ENCODE results near the gene KCNK17. TPM values are rescaled to one million over a fixed set of nuclear protein-coding genes. Genes with fewer than 3 reads are reported as not detected.
A peak's percentile ranks its signal among the peaks of the same experiment; 100 is the strongest.

Gene KCNK17
- total RNA-seq, 1 experiment from 2014 or later: 1.2 TPM

GRCh38 chr6:39263303-39264037 is 50.7 kb downstream of the KCNK17 start:
- Histone ChIP-seq H3K27ac (ENCODE audit: insufficient read length, low read depth, low read length) (peak overlapping the region; percentile 59), H2AK5ac (ENCODE audit: insufficient read length, low read length) (no peak overlapping the region), H4K91ac (ENCODE audit: insufficient read length, low read depth, low read length) (no peak overlapping the region), H3K4me1 (ENCODE audit: insufficient read depth, low read length) (peaks cover 6% of the 10 kb centered on the region; the same call in 1 of the 2 replicates), H3K27me3 (ENCODE audit: insufficient read depth, low read length) (no peaks in the 10 kb centered on the region), H3K14ac (ENCODE audit: insufficient read depth, low read length) (no peak overlapping the region), H3K23ac (ENCODE audit: insufficient read length, low read depth, low read length) (no peak overlapping the region), H3K56ac (ENCODE audit: insufficient read length, low read depth, low read length) (no peak overlapping the region), H3K23me2 (ENCODE audit: insufficient read length, low read depth, low read length, poor library complexity, severe bottlenecking) (no peaks in the 10 kb centered on the region), H2BK12ac (ENCODE audit: insufficient read length, low read depth, low read length) (no peak overlapping the region), H3K79me2 (ENCODE audit: insufficient read depth, low read length) (no peaks in the 10 kb centered on the region), H3T11ph (ENCODE audit: low read length) (no peak overlapping the region), H3K9ac (ENCODE audit: extremely low read depth, insufficient read length, low read length) (no peak overlapping the region), H4K5ac (ENCODE audit: insufficient read length, low read depth, low read length) (no peak overlapping the region), H2BK20ac (ENCODE audit: low read depth, low read length, poor library complexity, severe bottlenecking) (no peak overlapping the region), H2BK120ac (ENCODE audit: low read depth, low read length, poor library complexity, severe bottlenecking) (no peak overlapping the region), H2BK15ac (ENCODE audit: low read depth, low read length) (no peak overlapping the region), H4K20me1 (ENCODE audit: control insufficient read depth, insufficient read depth, insufficient read length) (no peaks in the 10 kb centered on the region), H3K79me1 (ENCODE audit: insufficient read depth, low read depth, low read length, poor library complexity, severe bottlenecking) (no peaks in the 10 kb centered on the region), H3K9me3 (ENCODE audit: control insufficient read depth, low read depth, low read length) (no peaks in the 10 kb centered on the region), H3K4ac (ENCODE audit: low read depth, low read length) (no peak overlapping the region), H4K8ac (replicated peaks; ENCODE audit: insufficient read length, low read depth, low read length) (no peak overlapping the region), H3K4me2 (ENCODE audit: insufficient read depth, insufficient read length, low read length) (peak overlapping the region; percentile 7), H3K18ac (ENCODE audit: insufficient read length, low read depth, low read length) (no peak overlapping the region), H2AFZ (ENCODE audit: low read length) (no peak overlapping the region), H2BK5ac (ENCODE audit: insufficient read length, low read length) (no peak overlapping the region)
- TF ChIP-seq CTCF (conservative IDR thresholded peaks at IDR 0.05): no peak
- Mint-ChIP-seq H3K36me3 (ENCODE audit: insufficient read depth in 1 of 3, low read depth in 3 of 3) (peaks cover 2 to 3% (median 2%) of the 10 kb centered on the region in 3 experiments; a peak in 2 of 7 replicates), H3K27ac (peak overlapping the region; percentile 89 to 96 (median 96)), H3K9me3 (peaks cover 0 to 4% of the 10 kb centered on the region in 2 experiments; a peak in 1 of 5 replicates), H3K4me1 (peaks cover 52 to 58% of the 10 kb centered on the region in 2 experiments), H3K4me3 (peak overlapping the region; percentile 39 to 55; a peak in 4 of 5 replicates), H3K27me3 (ENCODE audit: low read depth) (no peaks in the 10 kb centered on the region)
- DNase-seq: no peak
- WGBS (ENCODE audit: extremely low coverage, insufficient read length, low lambda C conversion rate): no CpG with 5 or more reads among the region's 5 CpGs

Data from H9 (cell line).